GM12878 (cell line): ENCODE results near the gene BARHL1. TPM values are rescaled to one million over a fixed set of nuclear protein-coding genes. Genes with fewer than 3 reads are reported as not detected.

Experiments
- polyA plus RNA-seq, 11 experiments: library from polyadenylated mRNA; depleted of rRNA in 4 of 11; unstranded in 6 of 11; stranded (reverse) in 5 of 11; fragments of >200 nt; fragmentation: Nextera tagmentation in 4 of 11; fragmentation: Illumina TruSeq in 1 of 11; extraction: Ambion mirVana in 4 of 11; extraction: Trizol in 1 of 11; gene quantifications; 1 replicate in 1 of 11; 2 replicates in 10 of 11; pipeline versions ENCODE4 v1.2.1 to v1.2.3, GENCODE V29; 2011 to 2016; ENCODE audit warnings: inconsistent platforms in 2 of 11, missing spikeins in 2 of 11, low read depth in 1 of 11
- total RNA-seq, 4 experiments: library from RNA; depleted of rRNA in 3 of 4; stranded (reverse); fragments of >200 nt in 3 of 4; fragmentation: Illumina TruSeq in 1 of 4; extraction: Trizol in 1 of 4; gene quantifications; 2 replicates each; pipeline versions ENCODE4 v1.2.1 to v1.2.3, GENCODE V29; 2013 to 2021

The BARHL1 gene
- total and polyA plus RNA-seq, 10 of the 15 experiments (the other 5 are each of a cell fraction or from before 2014, with no cell fraction given): not detected

Other genes starting within 250 kb of the BARHL1 start
- 54.4 and 63.2 TPM in 2 replicates for gene SETX, start 227.6 kb upstream of the BARHL1 start, total RNA-seq (2014; rRNA removed)
- 75.7 and 77.5 TPM in 2 replicates for gene SETX, start 227.6 kb upstream of the BARHL1 start, total RNA-seq (2014; rRNA removed; fragmentation: Illumina TruSeq; extraction: Trizol)
- gene SETX, start 227.6 kb upstream of the BARHL1 start, total RNA-seq (2021): 40.9 and 44.5 TPM in 2 replicates
- gene SETX, start 227.6 kb upstream of the BARHL1 start, polyA plus RNA-seq (2011; rRNA removed): 36.8 and 47.0 TPM in 2 replicates
- gene SETX, start 227.6 kb upstream of the BARHL1 start, polyA plus RNA-seq (2014; fragmentation: Illumina TruSeq; extraction: Trizol): 45.4 and 51.2 TPM in 2 replicates
- gene SETX, start 227.6 kb upstream of the BARHL1 start, polyA plus RNA-seq (2014; fragmentation: Nextera tagmentation; extraction: Ambion mirVana): 10 to 100 TPM; 15.8 to 16.1 TPM
- 29.3 and 37.3 TPM in 2 replicates for gene SETX, start 227.6 kb upstream of the BARHL1 start, polyA plus RNA-seq (2014; rRNA removed)
- gene SETX, start 227.6 kb upstream of the BARHL1 start, polyA plus RNA-seq (2016; fragmentation: Nextera tagmentation; extraction: Ambion mirVana): 10 to 100 TPM; 23.4 to 25.3 TPM
- gene TTF1, start 175.8 kb upstream of the BARHL1 start, total RNA-seq (2014; rRNA removed): 15.2 and 15.6 TPM in 2 replicates
- 22.8 and 23.0 TPM in 2 replicates for gene TTF1, start 175.8 kb upstream of the BARHL1 start, total RNA-seq (2014; rRNA removed; fragmentation: Illumina TruSeq; extraction: Trizol)
- gene TTF1, start 175.8 kb upstream of the BARHL1 start, total RNA-seq (2021): 14.3 and 16.0 TPM in 2 replicates
- 16.2 and 25.2 TPM in 2 replicates for gene TTF1, start 175.8 kb upstream of the BARHL1 start, polyA plus RNA-seq (2011; rRNA removed)
- gene TTF1, start 175.8 kb upstream of the BARHL1 start, polyA plus RNA-seq (2014; fragmentation: Illumina TruSeq; extraction: Trizol): 25.5 and 26.4 TPM in 2 replicates
- gene TTF1, start 175.8 kb upstream of the BARHL1 start, polyA plus RNA-seq (2014; fragmentation: Nextera tagmentation; extraction: Ambion mirVana): 10 to 100 TPM; 11.3 to 16.0 TPM
- 20.5 and 23.4 TPM in 2 replicates for gene TTF1, start 175.8 kb upstream of the BARHL1 start, polyA plus RNA-seq (2014; rRNA removed)
- 10 to 100 TPM; 11.9 to 13.2 TPM for gene TTF1, start 175.8 kb upstream of the BARHL1 start, polyA plus RNA-seq (2016; fragmentation: Nextera tagmentation; extraction: Ambion mirVana)
- gene CFAP77, start 172.4 kb upstream of the BARHL1 start, total RNA-seq (2014; rRNA removed): not detected in 2 replicates
- not detected in 2 replicates for gene CFAP77, start 172.4 kb upstream of the BARHL1 start, total RNA-seq (2014; rRNA removed; fragmentation: Illumina TruSeq; extraction: Trizol)
- not detected in 2 replicates for gene CFAP77, start 172.4 kb upstream of the BARHL1 start, total RNA-seq (2021)
- gene CFAP77, start 172.4 kb upstream of the BARHL1 start, polyA plus RNA-seq (2011; rRNA removed): not detected in 2 replicates
- not detected in 2 replicates for gene CFAP77, start 172.4 kb upstream of the BARHL1 start, polyA plus RNA-seq (2014; fragmentation: Illumina TruSeq; extraction: Trizol)
- not detected for gene CFAP77, start 172.4 kb upstream of the BARHL1 start, polyA plus RNA-seq (2014; fragmentation: Nextera tagmentation; extraction: Ambion mirVana)
- 0.33 TPM in 1 of 2 replicates, not detected in the other for gene CFAP77, start 172.4 kb upstream of the BARHL1 start, polyA plus RNA-seq (2014; rRNA removed)
- gene CFAP77, start 172.4 kb upstream of the BARHL1 start, polyA plus RNA-seq (2016; fragmentation: Nextera tagmentation; extraction: Ambion mirVana): not detected
- gene DDX31, start 87.4 kb downstream of the BARHL1 start, total RNA-seq (2014; rRNA removed): 19.9 and 20.2 TPM in 2 replicates
- 20.9 and 21.2 TPM in 2 replicates for gene DDX31, start 87.4 kb downstream of the BARHL1 start, total RNA-seq (2014; rRNA removed; fragmentation: Illumina TruSeq; extraction: Trizol)
- gene DDX31, start 87.4 kb downstream of the BARHL1 start, total RNA-seq (2021): 21.7 and 25.6 TPM in 2 replicates
- gene DDX31, start 87.4 kb downstream of the BARHL1 start, polyA plus RNA-seq (2011; rRNA removed): 30.3 and 30.8 TPM in 2 replicates
- gene DDX31, start 87.4 kb downstream of the BARHL1 start, polyA plus RNA-seq (2014; fragmentation: Illumina TruSeq; extraction: Trizol): 22.8 and 23.2 TPM in 2 replicates
- 10 to 100 TPM; 12.1 to 14.6 TPM for gene DDX31, start 87.4 kb downstream of the BARHL1 start, polyA plus RNA-seq (2014; fragmentation: Nextera tagmentation; extraction: Ambion mirVana)
- 21.1 and 23.7 TPM in 2 replicates for gene DDX31, start 87.4 kb downstream of the BARHL1 start, polyA plus RNA-seq (2014; rRNA removed)
- 10 to 100 TPM; 20.0 to 20.5 TPM for gene DDX31, start 87.4 kb downstream of the BARHL1 start, polyA plus RNA-seq (2016; fragmentation: Nextera tagmentation; extraction: Ambion mirVana)
- 15.2 and 16.6 TPM in 2 replicates for gene GTF3C4, start 87.9 kb downstream of the BARHL1 start, total RNA-seq (2014; rRNA removed)
- 10.7 and 11.0 TPM in 2 replicates for gene GTF3C4, start 87.9 kb downstream of the BARHL1 start, total RNA-seq (2014; rRNA removed; fragmentation: Illumina TruSeq; extraction: Trizol)
- 15.9 and 18.9 TPM in 2 replicates for gene GTF3C4, start 87.9 kb downstream of the BARHL1 start, total RNA-seq (2021)
- gene GTF3C4, start 87.9 kb downstream of the BARHL1 start, polyA plus RNA-seq (2011; rRNA removed): 7.1 and 7.3 TPM in 2 replicates
- 14.3 and 15.7 TPM in 2 replicates for gene GTF3C4, start 87.9 kb downstream of the BARHL1 start, polyA plus RNA-seq (2014; fragmentation: Illumina TruSeq; extraction: Trizol)
- 1 to 10 TPM; 3.2 to 5.1 TPM for gene GTF3C4, start 87.9 kb downstream of the BARHL1 start, polyA plus RNA-seq (2014; fragmentation: Nextera tagmentation; extraction: Ambion mirVana)
- gene GTF3C4, start 87.9 kb downstream of the BARHL1 start, polyA plus RNA-seq (2014; rRNA removed): 8.1 and 8.9 TPM in 2 replicates
- 1 to 10 TPM; 7.3 to 7.5 TPM for gene GTF3C4, start 87.9 kb downstream of the BARHL1 start, polyA plus RNA-seq (2016; fragmentation: Nextera tagmentation; extraction: Ambion mirVana)